Measurements from ENCODE around the gene FAM107B.

FAM107B gene

GRCh38 chr10:14757986-14758385, 16.7 kb downstream of the FAM107B start:
- ATAC-seq (no peak), DNase-seq (no peak)
- Mint-ChIP-seq H3K4me3 (no peak overlapping the region), H3K4me1 (peaks cover 5% of the 10 kb centered on the region), H3K27me3 (no peaks in the 10 kb centered on the region), H3K9me3 (no peaks in the 10 kb centered on the region), H3K27ac (no peak overlapping the region)

GRCh38 chr10:14757394-14757793, 17.3 kb downstream of the FAM107B start:
- DNase-seq, result no peak
- no peaks in the 10 kb centered on the region for H3K27me3 Mint-ChIP-seq

GRCh38 chr10:14753441-14753840, 21.3 kb downstream of the FAM107B start:
- no peaks in the 10 kb centered on the region for H3K9me3 Mint-ChIP-seq
- no peaks in the 10 kb centered on the region for H3K27me3 Mint-ChIP-seq
- H3K4me3 Mint-ChIP-seq, result no peak overlapping the region
- ATAC-seq (no peak), DNase-seq (no peak)
- no peak overlapping the region for H3K27ac Mint-ChIP-seq
- no peaks in the 10 kb centered on the region for H3K4me1 Mint-ChIP-seq

More at GRCh38 chr10:14757394-14757793, 17.3 kb downstream of the FAM107B start:
- Mint-ChIP-seq H3K9me3 (no peaks in the 10 kb centered on the region), H3K27ac (no peak overlapping the region), H3K4me1 (peaks cover 5% of the 10 kb centered on the region), H3K4me3 (no peak overlapping the region)
- ATAC-seq, result no peak

GRCh38 chr10:14751921-14752320, 22.8 kb downstream of the FAM107B start:
- Mint-ChIP-seq H3K27ac (no peak overlapping the region), H3K27me3 (no peaks in the 10 kb centered on the region), H3K4me1 (no peaks in the 10 kb centered on the region), H3K9me3 (peaks cover 0 to 10% of the 10 kb centered on the region in 2 donors), H3K4me3 (no peak overlapping the region)
- DNase-seq (no peak), ATAC-seq (no peak)

- Mint-ChIP-seq H3K4me3 (no peak overlapping the region), H3K9me3 (peaks cover 0 to 14% of the 10 kb centered on the region in 2 donors), H3K4me1 (no peaks in the 10 kb centered on the region), H3K27me3 (no peaks in the 10 kb centered on the region), H3K27ac (peak overlapping the region in 1 of 2 donors; percentile 41)
- no peak for ATAC-seq
- DNase-seq, result no peak
Measured at GRCh38 chr10:14751014-14751896, 23.4 kb downstream of the FAM107B start.

- Mint-ChIP-seq H3K27ac (peak overlapping the region in 1 of 2 donors; percentile 38), H3K4me3 (no peak overlapping the region), H3K4me1 (peaks cover under 1% of the 10 kb centered on the region), H3K27me3 (no peaks in the 10 kb centered on the region), H3K9me3 (peaks cover 16 to 23% of the 10 kb centered on the region in 2 donors)
- DNase-seq (no peak), ATAC-seq (no peak)
Measured at GRCh38 chr10:14749070-14749809, 25.5 kb downstream of the FAM107B start.

GRCh38 chr10:14748441-14748840, 26.3 kb downstream of the FAM107B start:
- H3K4me1 Mint-ChIP-seq, result peaks cover 8% of the 10 kb centered on the region
- no peak overlapping the region for H3K27ac Mint-ChIP-seq
- peaks cover 16 to 23% of the 10 kb centered on the region in 2 donors for H3K9me3 Mint-ChIP-seq
- H3K4me3 Mint-ChIP-seq, result no peak overlapping the region
- ATAC-seq, result no peak
- no peaks in the 10 kb centered on the region for H3K27me3 Mint-ChIP-seq
- DNase-seq, result no peak

- Mint-ChIP-seq H3K4me3 (peak overlapping the region; percentile 25 to 59), H3K9me3 (peaks cover 20 to 22% of the 10 kb centered on the region in 2 donors), H3K27ac (peak overlapping the region in 1 of 2 donors; percentile 70), H3K4me1 (peaks cover 28% of the 10 kb centered on the region), H3K27me3 (no peaks in the 10 kb centered on the region)
- DNase-seq (no peak), ATAC-seq (peak; percentile 90)
Measured at GRCh38 chr10:14742815-14743214, 31.9 kb downstream of the FAM107B start.

GRCh38 chr10:14742382-14742781, 32.3 kb downstream of the FAM107B start:
- Mint-ChIP-seq H3K9me3 (peaks cover 18 to 20% of the 10 kb centered on the region in 2 donors), H3K4me1 (peaks cover 33% of the 10 kb centered on the region), H3K27ac (peak overlapping the region in 1 of 2 donors; percentile 70), H3K4me3 (peak overlapping the region; percentile 25 to 59), H3K27me3 (no peaks in the 10 kb centered on the region)
- ATAC-seq (peak; percentile 62), DNase-seq (no peak)

- no peaks in the 10 kb centered on the region for H3K27me3 Mint-ChIP-seq
- no peak for ATAC-seq
- peaks cover 8 to 15% of the 10 kb centered on the region in 2 donors for H3K9me3 Mint-ChIP-seq
- H3K4me3 Mint-ChIP-seq, result no peak overlapping the region
- peaks cover 47% of the 10 kb centered on the region for H3K4me1 Mint-ChIP-seq
- no peak overlapping the region for H3K27ac Mint-ChIP-seq
- DNase-seq, result no peak
Measured at GRCh38 chr10:14740684-14741247, 33.9 kb downstream of the FAM107B start.

- Mint-ChIP-seq H3K4me3 (no peak overlapping the region), H3K27ac (no peak overlapping the region), H3K27me3 (no peaks in the 10 kb centered on the region), H3K9me3 (peaks cover 0 to 3% of the 10 kb centered on the region in 2 donors), H3K4me1 (peaks cover 35% of the 10 kb centered on the region)
- DNase-seq (no peak), ATAC-seq (no peak)
Measured at GRCh38 chr10:14737808-14738545, 36.7 kb downstream of the FAM107B start.

- peaks cover 0 to 3% of the 10 kb centered on the region in 2 donors for H3K9me3 Mint-ChIP-seq
- no peak overlapping the region for H3K4me3 Mint-ChIP-seq
- peak overlapping the region in 1 of 2 donors; percentile 43 for H3K27ac Mint-ChIP-seq
- H3K27me3 Mint-ChIP-seq, result no peaks in the 10 kb centered on the region
- ATAC-seq (no peak), DNase-seq (no peak)
- H3K4me1 Mint-ChIP-seq, result peaks cover 29% of the 10 kb centered on the region
Measured at GRCh38 chr10:14736600-14737081, 38.1 kb downstream of the FAM107B start.

GRCh38 chr10:14736043-14736442, 38.7 kb downstream of the FAM107B start:
- H3K4me1 Mint-ChIP-seq, result peaks cover 25% of the 10 kb centered on the region
- no peak overlapping the region for H3K27ac Mint-ChIP-seq
- H3K9me3 Mint-ChIP-seq, result peaks cover 0 to 3% of the 10 kb centered on the region in 2 donors
- no peak for DNase-seq
- no peak overlapping the region for H3K4me3 Mint-ChIP-seq
- no peaks in the 10 kb centered on the region for H3K27me3 Mint-ChIP-seq
- no peak for ATAC-seq

GRCh38 chr10:14731875-14732512, 42.7 kb downstream of the FAM107B start:
- H3K27me3 Mint-ChIP-seq, result no peaks in the 10 kb centered on the region
- H3K9me3 Mint-ChIP-seq, result peaks cover 5 to 12% of the 10 kb centered on the region in 2 donors
- ATAC-seq (no peak), DNase-seq (no peak)
- no peak overlapping the region for H3K4me3 Mint-ChIP-seq
- H3K4me1 Mint-ChIP-seq, result peaks cover 20% of the 10 kb centered on the region
- no peak overlapping the region for H3K27ac Mint-ChIP-seq
